Measurements from ENCODE around the gene SFMBT2.

The SFMBT2 gene

DNA sequence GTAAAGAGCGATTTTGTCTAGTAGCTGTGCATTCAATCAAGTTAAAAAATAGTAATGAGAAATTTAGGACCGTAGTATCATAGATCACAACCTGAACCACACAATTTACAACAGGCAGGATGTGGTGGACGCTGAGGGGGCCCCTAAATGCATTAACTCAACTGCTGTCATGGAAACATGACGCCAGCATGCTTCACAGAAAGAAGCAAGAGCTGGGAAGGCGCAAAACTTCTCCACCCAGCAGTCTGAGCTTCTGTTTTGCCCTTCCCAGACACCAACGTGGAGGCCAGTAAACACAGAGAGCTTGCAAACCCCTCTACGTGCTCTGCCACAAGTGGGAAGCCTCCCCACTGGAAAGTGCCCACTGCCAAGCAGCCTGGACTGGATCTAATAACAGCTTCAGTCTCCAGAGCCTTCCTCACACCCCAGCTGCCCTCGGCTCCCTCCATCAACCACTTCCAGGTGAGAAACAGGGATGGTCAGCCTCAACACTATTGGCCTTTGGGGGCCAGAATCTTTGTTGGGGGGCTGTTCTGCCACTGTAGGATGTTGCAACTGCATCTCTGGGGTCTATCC is 151.8 kb downstream of the SFMBT2 start:
- DNase-seq (ENCODE audit: low read depth): no peak
- H3K4me3 ChIP-seq (ENCODE audit: control insufficient read depth, low read depth, low read length): no peak overlapping the region
- no peak for TF ChIP-seq CTCF (conservative IDR thresholded peaks at IDR 0.05; ENCODE audit: control insufficient read depth, insufficient read depth, low read depth, low read length)

DNA sequence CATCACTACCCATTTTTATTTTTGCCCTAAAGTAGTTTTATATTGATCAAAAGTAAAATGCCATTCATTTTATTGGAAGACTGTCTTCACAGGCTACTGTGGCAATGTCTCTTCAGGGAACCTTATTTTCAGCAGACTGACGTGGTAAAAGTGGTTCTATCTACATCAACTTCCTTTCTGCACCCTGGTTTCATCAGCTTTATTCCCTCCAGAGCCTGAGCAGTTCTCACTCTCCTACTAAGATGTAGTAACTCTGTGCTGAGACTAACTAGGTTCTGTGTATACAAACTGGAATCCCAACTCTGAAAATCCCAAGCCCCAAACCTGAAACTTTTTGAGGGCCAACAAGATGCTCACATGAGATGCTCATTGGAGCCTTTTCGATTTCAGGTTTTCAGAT is 155.3 kb downstream of the SFMBT2 start:
- DNase-seq (ENCODE audit: low read depth): no peak
- TF ChIP-seq CTCF (conservative IDR thresholded peaks at IDR 0.05; ENCODE audit: control insufficient read depth, insufficient read depth, low read depth, low read length): no peak
- H3K4me3 ChIP-seq (ENCODE audit: control insufficient read depth, low read depth, low read length): no peak overlapping the region

DNA sequence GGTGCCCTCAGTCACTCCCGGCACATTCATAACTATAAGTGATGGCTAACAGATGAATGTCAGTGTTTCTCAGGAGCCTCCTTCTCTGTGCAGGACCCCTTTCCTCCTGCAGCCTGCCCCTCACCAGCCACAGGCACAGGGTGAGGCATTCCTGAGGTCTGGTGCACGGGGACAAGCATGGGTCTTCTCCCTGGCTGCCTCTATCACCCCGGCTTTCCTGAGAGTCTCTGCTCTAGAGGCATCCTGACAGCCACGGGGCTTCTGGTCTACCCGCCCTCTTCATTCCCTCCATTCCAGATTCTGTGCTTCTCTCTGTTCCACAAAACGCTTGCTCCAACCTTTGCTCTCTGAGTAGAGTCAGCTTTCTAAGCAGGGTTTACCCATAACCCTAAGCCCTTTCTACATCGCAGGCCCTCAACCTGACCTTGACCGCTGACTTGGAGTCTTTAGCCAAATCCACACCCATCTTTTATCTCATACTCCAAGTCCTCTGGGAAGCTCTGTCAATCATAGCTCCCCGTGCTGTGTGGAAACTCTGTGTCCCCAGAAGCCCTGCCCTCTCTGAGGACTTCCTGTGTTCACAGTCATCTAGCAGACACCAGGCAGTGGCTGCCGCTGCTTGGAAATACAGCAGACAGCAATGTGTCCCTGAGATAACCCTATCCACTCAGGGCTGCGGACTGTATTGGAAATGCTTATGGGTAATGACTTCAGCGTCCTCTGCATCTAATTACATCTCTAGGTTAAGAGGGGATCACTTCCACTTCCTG is 159.0 kb downstream of the SFMBT2 start:
- no peak for TF ChIP-seq CTCF (conservative IDR thresholded peaks at IDR 0.05; ENCODE audit: control insufficient read depth, insufficient read depth, low read depth, low read length)
- H3K4me3 ChIP-seq (ENCODE audit: control insufficient read depth, low read depth, low read length): no peak overlapping the region

GRCh38 chr10:7250236-7250635 is 160.6 kb downstream of the SFMBT2 start:
- no peak for DNase-seq (ENCODE audit: low read depth)
- no peak overlapping the region for H3K4me3 ChIP-seq (ENCODE audit: control insufficient read depth, low read depth, low read length)
- no peak for TF ChIP-seq CTCF (conservative IDR thresholded peaks at IDR 0.05; ENCODE audit: control insufficient read depth, insufficient read depth, low read depth, low read length)

More for the DNA sequence above, 159.0 kb downstream of the SFMBT2 start:
- no peak for DNase-seq (ENCODE audit: low read depth)

GRCh38 chr10:7248585-7249164 is 162.2 kb downstream of the SFMBT2 start:
- no peak for TF ChIP-seq CTCF (conservative IDR thresholded peaks at IDR 0.05; ENCODE audit: control insufficient read depth, insufficient read depth, low read depth, low read length)
- DNase-seq (ENCODE audit: low read depth): no peak
- no peak overlapping the region for H3K4me3 ChIP-seq (ENCODE audit: control insufficient read depth, low read depth, low read length)

- H3K4me3 ChIP-seq (ENCODE audit: control insufficient read depth, low read depth, low read length): no peak overlapping the region
- DNase-seq (ENCODE audit: low read depth): no peak
- TF ChIP-seq CTCF (conservative IDR thresholded peaks at IDR 0.05; ENCODE audit: control insufficient read depth, insufficient read depth, low read depth, low read length): no peak
Measured at GRCh38 chr10:7248148-7248547, 162.7 kb downstream of the SFMBT2 start.

All from fibroblast of mammary gland (primary cell).